ENCODE results near the gene SLC25A21. TPM values are rescaled to one million over a fixed set of nuclear protein-coding genes. Genes with fewer than 3 reads are reported as not detected.

Gene SLC25A21
- polyA plus RNA-seq, 2 of the 4 experiments (the other 2 are of a cell fraction) = 0.68 to 1.4 TPM

GRCh38 chr14:36751106-36751505, 421.3 kb downstream of the SLC25A21 start (continued):
- TF ChIP-seq GATA3 (IDR thresholded peaks at IDR 0.05; ENCODE audit: borderline replicate concordance) = no peak
- no peak for TF ChIP-seq ESRRA (IDR thresholded peaks at IDR 0.05; ENCODE audit: borderline replicate concordance, low read length)

GRCh38 chr14:36750244-36750643, 422.2 kb downstream of the SLC25A21 start:
- no peak for DNase-seq (ENCODE audit: low read depth in 1 of 2, low spot score in 1 of 2)
- ChIA-PET POLR2A (no interaction called here), CTCF (interaction anchor here (1.0 kb wide), 1 partner anchor 11 kb away, joined by 5 read pairs; no protein-coding TSS in a partner anchor)
- H3K9me3 ChIP-seq = 0 out of 3 replicates have a peak, but pooled peaks cover 5% of the 10 kb centered on the region
- H3K4me1 ChIP-seq = no peaks in the 10 kb centered on the region
- no peak overlapping the region for H3K4me2 ChIP-seq
- no peak for FAIRE-seq
- WGBS (ENCODE audit: missing lambda C conversion rate) = 6% methylated on average over 1 of the region's 1 CpG
- no peak overlapping the region for H3K4me3 ChIP-seq
- H3K27ac ChIP-seq = no peak overlapping the region
- ATAC-seq = no peak
- TF ChIP-seq EP300 (IDR thresholded peaks at IDR 0.05) = no peak
- no peak for TF ChIP-seq ESRRA (IDR thresholded peaks at IDR 0.05; ENCODE audit: borderline replicate concordance, low read length)
- TF ChIP-seq ZSCAN20 (CRISPR knock-in tag; IDR thresholded peaks at IDR 0.05) = no peak
- TF ChIP-seq RAD21 (conservative IDR thresholded peaks at IDR 0.05 in 1 of 2, IDR thresholded peaks at IDR 0.05 in 1 of 2) = no peak
- TF ChIP-seq RCOR1 (IDR thresholded peaks at IDR 0.05; ENCODE audit: low read depth, low read length) = no peak
- TF ChIP-seq NFE2L2 (conservative IDR thresholded peaks at IDR 0.05; ENCODE audit: low read length) = no peak
- no peak for TF ChIP-seq TFCP2L1 (CRISPR knock-in tag; IDR thresholded peaks at IDR 0.05)
- no peak for TF ChIP-seq SREBF2 (IDR thresholded peaks at IDR 0.05)
- no peak for TF ChIP-seq JUN (IDR thresholded peaks at IDR 0.05)
- TF ChIP-seq ATOH8 (CRISPR knock-in tag; IDR thresholded peaks at IDR 0.05; ENCODE audit: low read depth) = no peak
- TF ChIP-seq POLR2A (IDR thresholded peaks at IDR 0.05; ENCODE audit: low read length) = no peak
- TF ChIP-seq FOSL2 (IDR thresholded peaks at IDR 0.05) = no peak
- TF ChIP-seq FOSL2 (CRISPR knock-in tag; IDR thresholded peaks at IDR 0.05) = no peak
- no peak for TF ChIP-seq CBX8 (IDR thresholded peaks at IDR 0.05)
- TF ChIP-seq HOXB13 (CRISPR knock-in tag; IDR thresholded peaks at IDR 0.05; ENCODE audit: low read depth) = no peak
- no peak for TF ChIP-seq NPAS2 (CRISPR knock-in tag; IDR thresholded peaks at IDR 0.05; ENCODE audit: borderline replicate concordance)

- H3K4me3 ChIP-seq = no peak overlapping the region
- ChIA-PET CTCF (interaction anchor here (1.0 to 2.7 kb wide), 6 partner anchors 10 to 194 kb away, joined by 3 to 13 read pairs (median 6); no protein-coding TSS in a partner anchor), POLR2A (no interaction called here)
- DNase-seq (ENCODE audit: low read depth in 1 of 2, low spot score in 1 of 2) (no peak), FAIRE-seq (no peak), ATAC-seq (no peak)
- no peak overlapping the region for H3K4me2 ChIP-seq
- 25% methylated on average over 3 of the region's 3 CpGs for WGBS (ENCODE audit: missing lambda C conversion rate)
- H3K9me3 ChIP-seq = peaks cover 12% of the 10 kb centered on the region; the same call in 1 of the 3 replicates
- no peaks in the 10 kb centered on the region for H3K4me1 ChIP-seq
- TF ChIP-seq TFCP2L1 (CRISPR knock-in tag; IDR thresholded peaks at IDR 0.05) (no peak), ELK1 (IDR thresholded peaks at IDR 0.05; ENCODE audit: low read depth, low read length) (no peak), ESRRA (IDR thresholded peaks at IDR 0.05; ENCODE audit: borderline replicate concordance, low read length) (no peak), ZFP36 (IDR thresholded peaks at IDR 0.05; ENCODE audit: borderline replicate concordance, partially characterized antibody) (no peak), FOSL2 (IDR thresholded peaks at IDR 0.05) (no peak), FOSL2 (CRISPR knock-in tag; IDR thresholded peaks at IDR 0.05) (no peak), RNF2 (IDR thresholded peaks at IDR 0.05; ENCODE audit: borderline replicate concordance, low read depth) (no peak), REST (IDR thresholded peaks at IDR 0.05) (no peak), RARB (CRISPR knock-in tag; IDR thresholded peaks at IDR 0.05) (no peak), RFX5 (IDR thresholded peaks at IDR 0.05) (no peak)
- no peak overlapping the region for H3K27ac ChIP-seq
Observed at GRCh38 chr14:36748610-36749213, 423.7 kb downstream of the SLC25A21 start.
